ENCODE data around the gene TTYH2.

DNA sequence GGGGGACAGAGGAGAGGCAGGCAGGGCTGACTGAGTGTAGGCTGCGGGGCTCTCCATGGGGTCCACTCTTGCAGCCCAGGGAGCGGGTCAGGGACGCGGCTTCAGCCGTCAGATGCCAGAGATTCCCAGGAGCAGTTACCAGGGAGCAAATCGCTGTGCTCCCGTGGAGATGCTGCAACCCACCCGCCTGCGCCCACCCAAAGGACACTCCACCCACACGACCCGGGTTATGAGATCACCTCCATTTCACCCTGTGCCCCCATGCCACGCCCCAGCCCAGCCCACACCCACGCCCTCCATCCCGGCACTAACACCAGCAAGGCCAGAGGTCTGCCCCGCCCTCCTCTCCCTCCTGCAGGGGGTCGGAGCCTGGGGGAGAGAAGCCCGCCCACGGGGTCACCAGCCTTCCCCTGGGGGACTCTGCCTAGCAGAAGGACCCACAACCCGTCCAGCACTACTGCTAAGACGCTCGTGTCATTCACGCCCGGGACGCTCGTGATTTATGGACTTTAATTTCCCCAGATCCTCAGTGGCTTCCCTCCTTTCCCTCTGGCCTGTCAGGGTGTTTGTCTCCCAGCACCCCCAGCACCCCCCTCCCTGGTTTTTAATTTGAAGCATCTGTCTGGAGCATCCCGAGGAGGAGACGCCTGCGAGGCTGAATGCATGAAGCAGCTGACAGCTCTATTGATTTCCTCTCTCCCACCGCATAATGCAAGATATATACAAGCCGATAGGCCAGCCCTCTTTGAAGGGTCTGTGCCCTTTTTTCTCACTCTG lies 16.6 kb upstream of the TTYH2 start:
- TF ChIP-seq, protein P1, sequence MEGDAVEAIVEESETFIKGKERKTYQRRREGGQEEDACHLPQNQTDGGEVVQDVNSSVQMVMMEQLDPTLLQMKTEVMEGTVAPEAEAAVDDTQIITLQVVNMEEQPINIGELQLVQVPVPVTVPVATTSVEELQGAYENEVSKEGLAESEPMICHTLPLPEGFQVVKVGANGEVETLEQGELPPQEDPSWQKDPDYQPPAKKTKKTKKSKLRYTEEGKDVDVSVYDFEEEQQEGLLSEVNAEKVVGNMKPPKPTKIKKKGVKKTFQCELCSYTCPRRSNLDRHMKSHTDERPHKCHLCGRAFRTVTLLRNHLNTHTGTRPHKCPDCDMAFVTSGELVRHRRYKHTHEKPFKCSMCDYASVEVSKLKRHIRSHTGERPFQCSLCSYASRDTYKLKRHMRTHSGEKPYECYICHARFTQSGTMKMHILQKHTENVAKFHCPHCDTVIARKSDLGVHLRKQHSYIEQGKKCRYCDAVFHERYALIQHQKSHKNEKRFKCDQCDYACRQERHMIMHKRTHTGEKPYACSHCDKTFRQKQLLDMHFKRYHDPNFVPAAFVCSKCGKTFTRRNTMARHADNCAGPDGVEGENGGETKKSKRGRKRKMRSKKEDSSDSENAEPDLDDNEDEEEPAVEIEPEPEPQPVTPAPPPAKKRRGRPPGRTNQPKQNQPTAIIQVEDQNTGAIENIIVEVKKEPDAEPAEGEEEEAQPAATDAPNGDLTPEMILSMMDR (IDR thresholded peaks at IDR 0.05 in 8 of 11, conservative IDR thresholded peaks at IDR 0.05 in 3 of 11) = no peak
- TF ChIP-seq POLR2A (IDR thresholded peaks at IDR 0.05) = no peak
